Inflammatory macrophage (primary cell): Measurements from ENCODE around the gene RNF145.
"Not testable (repeated sequence)": the region's sequence is repeated elsewhere in the genome, so short reads cannot be mapped to it uniquely, and the experiment has no call there.

Source experiments
- DNase-seq, 2 donors: peaks; one replicate each; pipeline ENCODE4 v3.0.0-alpha.2; 2020 to 2022

Gene RNF145

DNA sequence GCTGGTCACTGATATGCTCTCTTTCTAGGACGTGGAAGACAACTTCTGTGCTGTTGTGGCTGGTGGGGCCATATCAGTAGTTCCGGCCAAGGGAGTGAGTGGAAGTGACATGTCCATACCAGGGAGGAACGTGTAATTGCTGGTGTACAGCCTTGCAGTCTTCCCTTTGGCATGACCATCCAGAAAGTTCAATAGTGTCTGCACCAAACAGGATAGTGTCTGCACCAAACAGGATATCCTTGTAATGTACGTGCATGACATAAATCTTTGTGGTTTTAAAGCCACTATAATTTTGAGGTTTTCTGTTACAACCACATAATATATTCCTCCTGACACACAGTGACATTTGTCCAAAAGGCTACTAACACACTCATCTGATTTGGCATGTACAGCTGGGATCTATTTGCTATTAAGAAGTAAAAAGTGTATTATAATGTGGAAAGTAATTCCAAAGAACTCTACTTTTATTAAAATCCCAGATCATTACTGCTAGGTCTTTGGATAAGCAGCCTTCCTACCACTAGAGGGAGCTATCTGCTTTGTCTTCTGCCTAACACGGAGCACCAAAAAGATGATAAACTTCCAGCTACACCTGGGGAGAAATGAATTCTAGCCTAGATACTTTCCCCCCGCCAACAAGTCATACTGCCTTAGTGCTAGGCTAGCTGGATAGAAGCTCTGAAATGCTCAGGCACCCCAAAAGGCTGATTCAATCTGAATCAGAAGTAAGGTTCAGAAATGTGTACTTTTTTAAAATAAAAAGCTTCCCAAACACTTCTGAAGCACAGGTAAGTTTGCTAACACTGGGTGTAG is 52.7 kb downstream of the RNF145 start:
- peak; percentile 43 to 69 for DNase-seq

DNA sequence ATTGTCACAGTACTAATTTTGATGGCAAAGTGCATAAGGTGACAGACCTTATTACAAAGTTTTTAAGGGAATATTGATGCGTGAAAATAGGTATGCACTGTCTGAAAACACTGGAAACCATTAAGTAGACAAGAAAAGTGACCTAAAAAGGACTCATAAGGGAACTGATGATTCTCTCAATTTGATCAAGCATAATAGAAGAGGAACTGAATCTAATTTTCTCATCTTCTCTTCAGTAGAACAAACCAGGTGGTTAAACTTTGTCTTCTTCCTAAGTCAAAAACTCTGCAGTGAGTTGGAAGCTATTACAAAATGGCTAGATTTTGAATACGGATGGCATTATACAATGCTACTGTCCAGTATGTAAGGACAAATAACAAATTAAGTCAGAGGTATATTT is 53.4 kb downstream of the RNF145 start:
- no peak for DNase-seq

- DNase-seq: no peak
Observed at GRCh38 chr5:159152876-159153275, 56.5 kb downstream of the RNF145 start.

DNA sequence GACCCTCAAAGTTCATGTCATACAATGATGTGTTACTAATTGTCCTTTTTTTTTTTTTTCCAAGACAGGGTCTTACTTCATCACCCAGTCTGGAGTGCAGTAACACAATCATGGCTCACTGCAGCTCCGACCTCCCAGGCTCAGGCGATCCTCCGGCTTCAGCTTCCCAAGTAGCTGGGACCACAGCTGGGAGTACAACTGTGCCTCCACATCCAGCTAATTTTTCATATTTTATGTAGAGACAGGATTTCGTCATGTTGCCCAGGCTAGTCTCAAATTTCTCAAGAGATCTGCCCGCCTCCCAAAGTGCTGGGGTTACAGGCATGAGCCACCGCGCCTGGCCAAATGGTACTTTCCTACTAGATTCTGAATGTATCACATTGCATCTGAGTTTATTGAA is 60.3 kb downstream of the RNF145 start:
- DNase-seq: no peak

GRCh38 chr5:159147976-159148375 is 61.4 kb downstream of the RNF145 start:
- no peak for DNase-seq

DNA sequence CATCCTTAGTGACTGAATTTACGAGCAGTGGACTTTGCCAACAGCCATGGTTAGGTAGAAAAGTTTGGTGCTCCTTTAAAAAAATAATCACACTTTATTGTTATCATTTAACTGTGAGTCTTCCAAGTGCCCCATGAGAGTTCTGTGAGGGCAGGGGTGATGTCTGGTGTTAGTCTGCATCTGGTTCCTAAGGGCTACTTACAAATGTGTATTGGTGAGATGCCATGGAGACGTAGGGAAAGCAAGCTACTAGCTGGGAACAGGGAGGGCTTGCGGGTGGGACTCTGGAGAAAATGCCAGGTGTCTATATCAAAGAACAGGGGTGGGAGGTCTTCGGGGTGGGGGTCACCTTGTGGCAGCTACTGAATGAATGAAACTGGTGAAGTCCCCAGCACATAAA is 62.5 kb downstream of the RNF145 start:
- no peak for DNase-seq

DNA sequence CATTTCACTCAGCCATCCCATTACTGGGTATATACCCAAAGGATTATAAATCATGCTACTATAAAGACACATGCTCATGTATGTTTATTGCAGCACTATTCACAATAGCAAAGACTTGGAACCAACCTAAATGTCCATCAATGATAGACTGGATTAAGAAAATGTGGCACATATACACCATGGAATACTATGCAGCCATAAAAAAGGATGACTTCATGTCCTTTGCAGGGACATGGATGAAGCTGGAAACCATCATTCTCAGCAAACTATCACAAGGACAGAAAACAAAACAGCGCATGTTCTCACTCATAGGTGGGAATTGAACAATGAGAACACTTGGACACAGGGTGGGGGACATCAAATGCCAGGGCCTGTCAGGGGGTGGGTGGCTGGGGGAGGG is 64.2 kb downstream of the RNF145 start:
- DNase-seq: not testable (repeated sequence)

GRCh38 chr5:159139802-159140201 is 69.6 kb downstream of the RNF145 start:
- no peak for DNase-seq

DNA sequence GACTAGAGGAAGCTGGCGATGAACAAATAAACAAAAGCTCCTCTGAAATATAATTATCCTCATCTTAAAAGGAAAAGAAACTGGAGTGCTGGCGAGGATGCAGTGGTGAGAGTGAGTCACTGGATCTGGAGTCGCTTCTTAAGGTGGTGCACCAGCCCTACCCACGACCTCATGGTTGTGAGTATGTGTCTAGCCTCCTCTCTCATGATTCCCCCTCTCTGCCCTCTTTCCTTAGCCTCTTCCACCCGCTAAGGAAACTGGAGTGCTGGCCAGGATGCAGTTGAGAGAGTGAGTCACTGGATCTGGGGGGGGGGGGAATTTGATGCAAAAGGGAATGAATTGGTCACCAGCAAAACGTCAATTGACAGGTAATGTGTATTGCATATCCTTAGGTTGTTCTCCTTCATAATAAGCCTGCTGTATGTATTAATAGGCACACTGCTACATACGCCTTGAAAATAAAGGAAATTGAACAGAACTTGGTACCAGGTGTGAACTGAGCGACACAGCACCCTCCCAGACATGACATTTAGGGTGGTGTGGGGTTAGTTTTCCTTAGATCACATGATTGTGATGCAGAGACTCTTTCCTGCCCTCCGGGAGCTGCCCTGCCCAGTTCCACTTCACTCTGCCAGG is 73.3 kb downstream of the RNF145 start:
- DNase-seq: no peak

DNA sequence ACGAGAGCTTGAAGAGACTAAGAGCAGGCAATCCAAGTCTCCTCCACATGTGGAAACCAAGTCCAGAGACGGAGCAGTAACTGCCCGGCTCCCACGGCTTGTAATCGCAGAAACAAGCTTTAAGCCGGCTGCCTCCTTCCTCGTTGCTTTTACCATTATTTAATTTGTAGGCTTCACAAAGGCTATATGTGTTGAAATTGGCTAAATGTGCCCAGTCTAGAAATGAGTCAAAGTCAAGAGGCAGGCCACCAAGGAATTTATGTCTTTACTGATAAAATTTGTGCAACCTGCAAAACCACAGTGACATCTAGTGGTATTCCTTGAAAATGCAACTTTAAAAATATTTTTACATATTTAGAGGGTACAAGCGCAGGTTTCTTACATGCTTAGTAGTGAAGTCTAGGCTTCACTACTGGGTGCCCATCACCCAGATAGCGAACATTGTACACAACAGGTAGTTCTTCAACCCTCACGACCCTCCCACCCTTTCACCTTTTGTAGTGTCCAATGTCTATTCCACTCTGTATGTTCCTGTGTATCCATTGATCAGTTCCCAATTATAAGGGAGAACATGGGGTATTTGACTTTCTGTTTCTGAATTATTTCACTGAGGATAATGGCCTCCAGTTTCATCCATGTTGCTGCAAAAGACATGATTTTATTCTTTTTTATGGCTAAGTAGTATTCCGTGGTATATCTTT is 76.2 kb downstream of the RNF145 start:
- DNase-seq: peak; percentile 44 to 69

GRCh38 chr5:159132429-159133040 is 76.8 kb downstream of the RNF145 start:
- no peak for DNase-seq

DNA sequence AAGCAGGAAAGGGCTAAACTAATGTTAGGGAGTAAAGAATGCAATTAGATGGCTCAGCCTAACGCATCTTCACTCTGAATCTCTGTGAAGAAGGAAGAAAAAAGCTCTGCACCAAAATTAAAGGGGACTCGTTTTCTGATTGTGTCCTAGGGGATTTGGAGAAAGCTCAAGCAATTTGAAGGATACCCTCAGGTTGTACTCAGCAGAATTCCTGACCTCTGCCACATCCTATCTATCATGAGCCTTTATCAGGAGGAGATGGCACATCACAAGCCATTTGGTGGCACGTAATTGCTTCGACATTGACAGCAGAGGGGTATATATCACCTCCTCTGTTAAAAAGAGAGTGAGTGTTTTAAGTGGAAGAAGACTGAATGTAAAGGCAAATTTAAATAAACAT is 77.4 kb downstream of the RNF145 start:
- no peak for DNase-seq

GRCh38 chr5:159130871-159131270 is 78.5 kb downstream of the RNF145 start:
- no peak for DNase-seq

- DNase-seq: no peak
Observed at GRCh38 chr5:159128070-159128541, 81.2 kb downstream of the RNF145 start.

DNA sequence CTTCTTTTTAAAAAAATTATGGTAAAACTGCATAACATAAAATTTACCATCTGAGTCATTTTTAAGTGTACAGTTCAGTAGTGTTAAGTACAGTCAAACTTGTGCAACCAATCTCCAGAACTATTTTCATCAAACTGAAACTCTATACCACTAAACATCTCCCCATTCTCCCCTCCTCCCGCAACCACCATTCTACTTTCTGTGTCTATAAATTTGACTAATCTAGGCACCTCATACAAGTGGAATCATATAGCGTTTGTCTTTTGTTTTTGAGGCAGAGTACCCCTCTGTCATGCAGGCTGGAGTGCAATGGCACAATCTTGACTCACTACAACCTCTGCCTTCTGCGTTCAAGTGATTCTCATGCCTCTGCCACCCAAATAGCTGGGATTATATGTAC is 85.7 kb downstream of the RNF145 start:
- DNase-seq: no peak

DNA sequence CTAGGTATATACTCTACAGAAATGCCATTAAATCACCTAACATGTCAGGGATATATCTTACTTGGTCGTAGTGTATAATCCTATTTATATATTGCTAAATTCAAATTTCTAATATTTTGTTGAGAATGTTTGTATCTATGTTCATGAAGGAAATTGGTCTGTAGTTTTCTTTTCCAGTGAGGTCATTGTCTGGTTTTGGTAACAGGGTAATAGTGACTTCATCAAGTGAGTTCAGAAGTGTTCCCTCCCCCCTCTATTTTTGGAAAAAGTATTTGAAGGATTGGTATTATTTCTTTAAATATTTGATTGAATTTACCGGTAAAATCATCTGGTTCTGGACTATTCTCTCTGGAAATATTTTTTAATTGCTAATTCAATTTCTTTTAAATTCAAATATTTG is 86.2 kb downstream of the RNF145 start:
- no peak for DNase-seq

GRCh38 chr5:159121061-159121460 is 88.3 kb downstream of the RNF145 start:
- DNase-seq: no peak

DNA sequence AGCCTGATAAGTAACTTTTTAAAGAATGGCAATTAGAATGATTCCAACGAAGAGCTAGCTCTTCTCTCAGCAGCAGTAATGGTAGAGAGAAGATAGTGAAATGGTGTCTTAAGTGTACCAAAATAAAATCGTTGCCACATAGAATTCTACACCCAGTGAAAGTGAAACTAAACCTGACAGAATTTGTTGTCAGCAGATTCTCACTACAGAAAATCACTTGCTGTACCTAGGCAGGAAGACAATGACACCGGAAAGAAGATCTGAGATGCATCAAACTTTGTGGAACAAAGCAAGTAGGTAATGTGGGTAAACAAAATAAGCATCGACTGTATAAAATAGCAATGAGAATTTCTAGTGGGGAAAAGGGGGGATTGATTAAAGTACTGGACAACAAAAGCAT is 88.9 kb downstream of the RNF145 start:
- no peak for DNase-seq

DNA sequence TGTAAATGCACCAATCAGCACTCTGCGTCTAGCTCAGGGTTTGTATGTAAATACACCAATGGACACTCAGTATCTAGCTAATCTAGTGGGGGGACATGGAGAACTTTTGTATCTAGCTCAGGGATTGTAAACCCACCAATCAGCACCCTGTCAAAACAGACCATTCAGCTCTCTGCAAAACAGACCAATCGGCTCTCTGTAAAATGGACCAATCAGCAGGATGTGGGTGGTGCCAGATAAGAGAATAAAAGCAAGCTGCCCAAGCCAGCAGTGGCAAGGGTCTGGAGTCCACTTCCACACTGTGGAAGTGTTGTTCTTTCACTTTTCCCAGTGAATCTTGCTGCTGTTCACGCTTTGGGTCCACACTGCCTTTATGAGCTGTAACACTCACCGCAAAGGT is 89.5 kb downstream of the RNF145 start:
- not testable (repeated sequence) for DNase-seq

- DNase-seq: not testable (repeated sequence)
Observed at GRCh38 chr5:159118958-159119659, 90.2 kb downstream of the RNF145 start.

DNA sequence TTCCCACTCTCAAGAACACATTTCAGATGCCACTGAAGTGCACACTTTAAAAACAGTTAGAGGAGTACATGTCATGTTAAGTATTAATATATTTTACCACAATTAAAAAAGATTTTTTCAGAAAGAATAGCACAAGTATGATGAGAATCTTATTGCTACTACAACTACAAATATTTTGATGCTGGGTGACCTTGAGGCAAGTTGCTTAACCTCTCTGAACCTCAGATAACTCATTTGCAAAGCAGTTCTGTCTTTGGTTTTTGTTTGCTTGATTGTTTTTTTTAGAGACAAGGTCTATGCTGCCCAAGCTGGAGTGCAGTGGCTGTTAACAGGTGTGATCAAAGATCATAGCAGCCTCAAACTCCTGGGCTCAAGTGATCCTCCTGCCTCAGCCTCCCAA is 95.9 kb downstream of the RNF145 start:
- DNase-seq: no peak

DNA sequence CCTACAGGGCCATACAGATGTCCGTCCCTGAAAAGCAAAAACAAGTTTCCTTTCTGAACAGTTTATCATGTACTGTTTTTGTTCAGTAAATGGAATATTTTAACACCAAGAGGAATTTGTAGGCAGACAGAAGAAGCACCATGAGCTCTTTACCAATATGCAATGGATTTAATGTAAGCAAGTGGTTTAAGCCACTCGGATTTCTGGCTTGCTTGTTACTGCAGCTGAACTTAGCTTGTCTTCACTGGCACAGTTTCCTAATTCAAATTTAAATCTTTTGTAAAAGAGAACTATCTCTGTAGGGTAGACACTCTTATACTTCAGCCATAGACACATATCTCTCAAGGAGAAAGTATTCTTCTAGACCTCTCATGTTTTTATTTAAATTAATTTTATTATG is 96.9 kb downstream of the RNF145 start:
- no peak for DNase-seq
